Right lobe of liver (tissue), 6 donors: ENCODE data around the gene HLA-DMB. TPM values are rescaled to one million over a fixed set of nuclear protein-coding genes. Genes with fewer than 3 reads are reported as not detected.
A peak's percentile ranks its signal among the peaks of the same experiment; 100 is the strongest.

Experiments used
- ATAC-seq, 4 donors: fragments of 200-7000 bp; cut with Tn5 transposase; one replicate each; pipeline ENCODE4 v1.9.1; 2020; ENCODE audit warnings: mild to moderate bottlenecking in 4 of 4, moderate library complexity in 4 of 4
- DNase-seq, 3 donors: peaks; one replicate each; pipeline ENCODE4 v3.0.0-alpha.2; 2020
- H3K27ac ChIP-seq, 3 donors: fragments of 200-600 bp; one replicate each; pipeline ENCODE4 v1.8.0; 2022
- H3K27me3 ChIP-seq, 2 donors: fragments of 200-600 bp; one replicate each; pipeline ENCODE4 v1.8.0; 2022
- H3K36me3 ChIP-seq, 4 donors: fragments of 200-600 bp; sonication (generic) in 1 of 4; one replicate each; pipeline versions ENCODE4 v1.5.1 to v1.8.0; 2017 to 2022; ENCODE audit warnings: control low read depth in 1 of 4
- H3K4me1 ChIP-seq, 4 donors: fragments of 200-600 bp; sonication (generic) in 1 of 4; one replicate each; pipeline versions ENCODE4 v1.5.1 to v1.8.0; 2017 to 2022; ENCODE audit warnings: control low read depth in 1 of 4
- H3K4me3 ChIP-seq, 3 donors: fragments of 200-600 bp; one replicate each; pipeline ENCODE4 v1.8.0; 2022
- H3K9me3 ChIP-seq, 4 donors: fragments of 200-600 bp; sonication (generic) in 1 of 4; one replicate each; pipeline versions ENCODE4 v1.5.1 to v1.8.0; 2017 to 2022; ENCODE audit warnings: control low read depth in 1 of 4
- CTCF ChIP-seq, 4 donors: fragments of 200-600 bp in 3 of 4; fragments of 450-650 bp in 1 of 4; IDR thresholded peaks; one replicate each; pipeline versions ENCODE4 v1.5.1 to v1.8.0; 2016 to 2022; ENCODE audit warnings: antibody characterized with exemption in 4 of 4, mild to moderate bottlenecking in 2 of 4
- POLR2A ChIP-seq: fragments of 450-650 bp; IDR thresholded peaks from one replicate; pipeline ENCODE4 v1.6.1; 2017; ENCODE audit warnings: antibody characterized with exemption, mild to moderate bottlenecking
- WGBS: methylation state at CpG from one replicate; pipeline ENCODE4 v1.1.6; 2018; ENCODE audit warnings: low coverage, low lambda C conversion rate; ENCODE audit not compliant: insufficient coverage; ENCODE audit errors: missing lambda C conversion rate; 5-methylcytosine and 5-hydroxymethylcytosine counted together
- intact Hi-C, 2 donors: fragments of 100-400 bp; cut with DNase I; formaldehyde crosslinking; loops; one replicate each; pipeline versions ENCODE4 v1.11.2 to v1.14.1; 2022
- total RNA-seq, 6 experiments: library from RNA; depleted of rRNA in 2 of 6; stranded (reverse); fragments of >200 nt in 2 of 6; fragmentation: NEBNext Ultra II Directional in 3 of 6; extraction: Animal tissue kit (Norgen Biotek cat#: 25700) in 3 of 6; gene quantifications; one replicate each; pipeline versions ENCODE4 v1.1.0 to v1.2.4, GENCODE V29; 2016 to 2023
- donor health status: DM: no; HTN: yes; CAD: no.
- donor health status: DM: no; HTN: no; CAD: no.
- donor health status: DM: no; HTN: no; CAD: no.
- donor health status: DM: no; HTN: yes; CAD: no.
- donor health status: DM: no; HTN: yes; CAD: no.

Gene HLA-DMB
- total RNA-seq, 6 experiments from 2014 or later, result 1.8 to 22.0 (median 6.5) TPM

DNA sequence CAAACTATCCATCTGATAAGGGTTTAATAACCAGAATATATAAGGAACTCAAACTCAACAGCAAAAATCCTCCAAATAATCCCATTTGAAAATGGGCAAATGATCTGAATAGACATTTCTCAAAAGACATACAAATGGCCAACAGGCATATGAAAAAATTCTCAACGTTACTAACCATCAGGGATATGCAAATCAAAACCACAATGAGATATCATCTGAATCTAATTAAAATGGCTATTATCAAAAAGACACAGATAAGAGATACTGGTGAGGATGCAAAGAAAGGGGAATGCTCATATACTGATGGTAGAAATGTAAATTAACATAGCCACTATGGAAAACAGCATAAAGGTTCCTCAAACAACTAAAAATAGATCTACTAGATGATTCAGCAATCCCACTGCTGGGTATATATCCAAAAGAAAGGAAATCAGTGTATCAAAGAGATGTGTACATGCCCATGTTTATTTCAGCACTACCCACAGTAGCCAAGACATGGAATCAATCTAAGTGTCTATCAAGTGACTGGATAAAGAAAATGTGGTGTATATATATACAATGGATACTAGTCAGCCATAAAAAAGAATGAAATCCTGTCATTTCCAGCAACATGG lies 21.5 kb upstream of the HLA-DMB start:
- 40% methylated on average over 1 of the region's 1 CpG for WGBS
- intact Hi-C loops, result no loop called here
- TF ChIP-seq POLR2A, result no peak
- no peak for TF ChIP-seq CTCF (IDR thresholded peaks at IDR 0.05)
- DNase-seq, result no peak
- H3K9me3 ChIP-seq, result no peaks in the 10 kb centered on the region
- no peaks in the 10 kb centered on the region for H3K36me3 ChIP-seq
- no peak overlapping the region for H3K27ac ChIP-seq
- H3K4me3 ChIP-seq, result no peak overlapping the region
- no peak for ATAC-seq
- H3K27me3 ChIP-seq, result no peaks in the 10 kb centered on the region
- peaks cover 0 to 17% (median 8%) of the 10 kb centered on the region in 4 donors for H3K4me1 ChIP-seq

GRCh38 chr6:32960563-32960962 lies 19.7 kb upstream of the HLA-DMB start:
- 96% methylated on average over 3 of the region's 5 CpGs for WGBS
- ATAC-seq (no peak), DNase-seq (no peak)
- H3K27me3 ChIP-seq, result no peaks in the 10 kb centered on the region
- H3K9me3 ChIP-seq, result no peaks in the 10 kb centered on the region
- H3K4me3 ChIP-seq, result no peak overlapping the region
- intact Hi-C loops, result no loop called here
- no peaks in the 10 kb centered on the region for H3K36me3 ChIP-seq
- no peak for TF ChIP-seq CTCF (IDR thresholded peaks at IDR 0.05)
- TF ChIP-seq POLR2A, result no peak
- H3K27ac ChIP-seq, result no peak overlapping the region
- H3K4me1 ChIP-seq, result no peaks in the 10 kb centered on the region

DNA sequence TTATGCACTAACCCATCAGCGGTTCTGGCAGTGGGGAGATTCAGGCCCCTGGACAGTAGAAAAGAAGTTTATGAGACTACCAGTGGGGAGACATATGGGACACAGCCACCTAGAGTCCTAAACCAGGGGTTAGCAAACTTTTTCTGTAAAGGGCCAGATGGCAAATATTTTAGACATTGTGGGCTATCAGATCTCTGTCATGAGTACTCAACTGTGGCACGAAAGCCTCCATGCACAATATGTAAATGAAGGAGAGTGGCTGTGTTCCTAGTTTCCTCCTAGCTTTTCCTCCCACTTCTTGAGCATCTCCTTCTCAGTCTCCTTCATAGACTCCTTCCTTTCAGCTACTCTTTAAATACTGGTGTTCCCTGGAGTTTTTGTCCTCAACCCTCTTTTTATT lies 15.3 kb upstream of the HLA-DMB start:
- H3K36me3 ChIP-seq, result no peaks in the 10 kb centered on the region
- H3K4me1 ChIP-seq, result no peaks in the 10 kb centered on the region
- ATAC-seq, result no peak
- 100% methylated on average over 2 of the region's 2 CpGs for WGBS
- TF ChIP-seq CTCF (IDR thresholded peaks at IDR 0.05) (no peak), POLR2A (no peak)
- H3K27ac ChIP-seq, result no peak overlapping the region
- H3K27me3 ChIP-seq, result no peaks in the 10 kb centered on the region
- H3K9me3 ChIP-seq, result no peaks in the 10 kb centered on the region
- H3K4me3 ChIP-seq, result no peak overlapping the region
- no peak for DNase-seq
- intact Hi-C loops, result no loop called here

GRCh38 chr6:32954986-32955802 lies 14.4 kb upstream of the HLA-DMB start:
- Histone ChIP-seq H3K36me3 (no peaks in the 10 kb centered on the region), H3K27me3 (no peaks in the 10 kb centered on the region), H3K27ac (no peak overlapping the region), H3K4me1 (no peaks in the 10 kb centered on the region), H3K9me3 (no peaks in the 10 kb centered on the region), H3K4me3 (no peak overlapping the region)
- 49% methylated on average over 3 of the region's 3 CpGs for WGBS
- DNase-seq, result no peak
- ATAC-seq, result no peak
- TF ChIP-seq POLR2A, result no peak
- peak in 3 of 4 donors; percentile 12 to 37 (median 32) for TF ChIP-seq CTCF (IDR thresholded peaks at IDR 0.05)
- intact Hi-C loops, result no loop called here
